HG03280 (cell line): ENCODE data around the gene TIMP1.

Experiments
- ATAC-seq: cut with Tn5 transposase; IDR thresholded peaks from one replicate; pipeline ENCODE4 v1.9.1; 2021; ENCODE audit warnings: mild to moderate bottlenecking, moderate library complexity; ENCODE audit not compliant: unreplicated experiment

The TIMP1 gene

GRCh38 chrX:47633689-47634590 is 51.7 kb downstream of the TIMP1 start:
- no peak for ATAC-seq

GRCh38 chrX:47634871-47635575 is 52.8 kb downstream of the TIMP1 start:
- no peak for ATAC-seq
